OCI-M1 (cell line): ENCODE measurements around the gene SREBF1.

ENCODE experiments used
- DNase-seq: peaks from one replicate; lab custom pipeline; 2025; lab: John Stamatoyannopoulos, UW

The SREBF1 gene

DNA sequence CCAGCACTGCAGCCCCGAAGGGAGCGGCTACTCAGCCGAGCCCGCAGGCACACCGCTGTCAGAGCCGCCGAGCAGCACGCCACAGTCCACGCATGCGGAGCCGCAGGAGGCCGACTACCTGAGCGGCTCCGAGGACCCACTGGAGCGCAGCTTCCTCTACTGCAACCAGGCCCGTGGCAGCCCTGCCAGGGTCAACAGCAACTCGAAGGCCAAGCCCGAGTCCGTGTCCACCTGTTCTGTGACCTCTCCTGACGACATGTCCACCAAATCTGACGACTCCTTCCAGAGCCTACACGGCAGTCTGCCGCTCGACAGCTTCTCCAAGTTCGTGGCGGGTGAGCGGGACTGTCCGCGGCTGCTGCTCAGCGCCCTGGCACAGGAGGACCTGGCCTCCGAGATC, 42.4 kb downstream of the SREBF1 start:
- no peak for DNase-seq

DNA sequence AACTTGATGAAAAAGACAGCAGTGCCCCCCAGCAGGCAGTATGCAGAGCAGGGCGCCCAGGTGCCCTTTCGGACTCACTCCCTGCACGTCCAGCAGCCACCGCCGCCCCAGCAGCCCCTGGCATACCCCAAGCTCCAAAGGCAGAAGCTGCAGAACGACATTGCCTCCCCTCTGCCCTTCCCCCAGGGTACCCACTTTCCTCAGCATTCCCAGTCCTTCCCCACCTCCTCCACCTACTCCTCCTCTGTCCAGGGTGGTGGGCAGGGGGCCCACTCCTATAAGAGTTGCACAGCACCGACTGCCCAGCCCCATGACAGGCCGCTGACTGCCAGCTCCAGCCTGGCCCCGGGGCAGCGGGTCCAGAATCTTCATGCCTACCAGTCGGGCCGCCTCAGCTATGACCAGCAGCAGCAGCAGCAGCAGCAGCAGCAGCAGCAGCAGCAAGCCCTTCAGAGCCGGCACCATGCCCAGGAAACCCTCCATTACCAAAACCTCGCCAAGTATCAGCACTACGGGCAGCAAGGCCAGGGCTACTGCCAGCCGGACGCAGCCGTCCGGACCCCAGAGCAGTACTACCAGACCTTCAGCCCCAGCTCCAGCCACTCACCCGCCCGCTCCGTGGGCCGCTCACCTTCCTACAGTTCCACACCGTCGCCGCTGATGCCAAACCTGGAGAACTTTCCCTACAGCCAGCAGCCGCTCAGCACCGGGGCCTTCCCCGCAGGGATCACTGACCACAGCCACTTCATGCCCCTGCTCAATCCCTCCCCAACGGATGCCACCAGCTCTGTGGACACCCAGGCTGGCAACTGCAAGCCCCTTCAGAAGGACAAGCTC, 43.2 kb downstream of the SREBF1 start:
- no peak for DNase-seq

- DNase-seq: no peak
These were observed 44.0 kb downstream of the SREBF1 start for GRCh38 chr17:17792551-17793377.

GRCh38 chr17:17792037-17792550, 44.7 kb downstream of the SREBF1 start:
- DNase-seq: no peak

DNA sequence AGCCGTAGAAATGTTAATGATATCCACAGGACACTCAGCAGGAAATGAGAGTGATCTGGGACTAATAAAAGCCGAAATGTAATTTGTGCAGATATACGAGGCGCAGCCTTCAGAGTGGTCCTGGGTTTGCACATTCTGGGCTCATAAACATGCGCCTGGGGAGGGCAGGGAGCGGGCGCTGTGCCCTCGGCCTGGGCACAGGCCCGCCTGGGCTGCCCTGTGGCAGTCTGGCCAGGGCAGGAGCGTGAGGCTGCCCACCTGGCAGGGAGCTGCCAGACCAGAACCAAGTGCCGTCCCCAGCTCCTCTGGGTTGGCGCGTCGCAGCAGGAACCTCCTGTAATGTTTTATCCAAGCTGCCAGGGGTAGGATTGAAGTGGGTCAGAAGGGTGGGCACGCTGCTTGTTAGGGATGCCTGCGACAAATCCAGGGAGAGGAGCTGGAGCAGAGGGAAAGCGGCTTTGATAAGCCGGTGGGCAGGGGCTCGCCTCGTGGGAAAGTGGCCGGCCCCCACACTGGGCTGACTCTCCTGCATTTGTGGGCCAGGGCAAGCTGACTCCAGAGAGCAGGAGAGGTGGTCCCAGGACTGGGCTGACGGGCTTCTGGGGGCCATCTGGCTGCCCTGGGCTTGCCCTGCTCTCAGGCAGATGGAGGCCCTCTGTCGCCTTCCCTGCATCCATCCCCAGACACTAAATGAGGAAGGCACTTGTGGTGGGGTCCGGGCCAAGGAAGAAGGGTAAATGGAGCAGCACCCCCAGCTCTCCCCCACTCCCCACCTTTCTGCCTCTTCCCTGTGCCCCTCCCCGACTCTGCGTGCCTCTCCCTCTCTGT, 45.9 kb downstream of the SREBF1 start:
- DNase-seq: no peak

DNA sequence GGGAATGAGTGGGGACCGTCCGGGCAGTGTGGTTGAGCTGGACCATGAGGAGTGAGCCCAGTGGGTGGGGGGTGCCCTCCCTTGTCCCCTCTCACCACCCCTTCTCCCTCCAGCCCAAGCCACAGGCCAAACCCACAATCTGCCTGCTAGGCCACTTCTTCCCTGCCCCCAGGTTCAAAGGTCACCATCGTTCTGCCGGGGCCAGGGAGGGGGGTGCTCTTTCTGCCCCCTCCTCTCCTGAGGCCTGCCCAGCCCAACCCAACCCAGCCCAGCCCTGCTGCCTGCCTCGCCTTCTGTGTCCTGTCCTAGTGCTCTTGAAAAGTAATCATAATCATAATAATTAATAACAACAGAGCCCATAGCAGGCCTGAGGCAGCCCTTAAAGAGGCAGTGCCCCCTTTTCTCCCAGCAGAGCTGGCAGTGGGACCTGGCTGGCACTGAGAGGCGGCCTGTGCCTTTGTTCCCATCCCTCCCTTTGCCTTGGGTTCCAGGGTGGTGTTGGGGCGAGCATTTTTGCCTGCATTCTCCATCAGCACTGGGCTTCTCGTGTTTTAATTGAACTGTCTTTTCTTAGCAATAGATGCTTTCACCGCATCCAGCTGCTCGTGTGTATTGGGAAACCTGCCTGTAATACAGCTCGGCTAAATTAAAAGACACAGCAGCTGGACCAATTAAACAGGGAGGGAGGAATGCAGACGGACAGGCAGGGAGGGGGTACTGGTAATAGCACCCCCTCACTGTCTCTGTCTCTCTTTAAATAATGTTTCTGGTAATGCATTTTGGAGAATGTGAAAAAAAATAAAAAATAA, 46.8 kb downstream of the SREBF1 start:
- DNase-seq: no peak

GRCh38 chr17:17789410-17789809, 47.4 kb downstream of the SREBF1 start:
- DNase-seq: no peak

DNA sequence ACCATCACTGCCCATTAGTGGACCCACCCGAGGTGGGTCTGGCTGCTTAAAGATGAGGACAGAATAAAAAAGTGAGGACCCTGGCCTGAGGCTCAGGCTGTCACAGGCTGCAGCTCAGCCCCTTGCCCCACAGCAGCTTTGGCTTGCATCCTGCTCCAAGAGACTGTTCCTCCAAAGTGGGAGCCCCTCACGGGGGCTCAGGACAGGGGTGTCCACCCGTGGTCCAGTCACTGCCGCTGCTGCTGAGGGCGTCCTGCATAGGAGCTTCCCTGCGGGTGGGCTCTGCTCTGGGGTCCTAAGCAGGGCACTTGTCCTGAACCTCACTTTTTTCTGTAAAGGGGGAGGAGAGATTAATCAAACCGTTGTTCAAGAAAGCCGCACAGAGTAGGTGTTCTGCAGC, 47.8 kb downstream of the SREBF1 start:
- DNase-seq: no peak

GRCh38 chr17:17787568-17787967, 49.2 kb downstream of the SREBF1 start:
- DNase-seq: no peak

DNA sequence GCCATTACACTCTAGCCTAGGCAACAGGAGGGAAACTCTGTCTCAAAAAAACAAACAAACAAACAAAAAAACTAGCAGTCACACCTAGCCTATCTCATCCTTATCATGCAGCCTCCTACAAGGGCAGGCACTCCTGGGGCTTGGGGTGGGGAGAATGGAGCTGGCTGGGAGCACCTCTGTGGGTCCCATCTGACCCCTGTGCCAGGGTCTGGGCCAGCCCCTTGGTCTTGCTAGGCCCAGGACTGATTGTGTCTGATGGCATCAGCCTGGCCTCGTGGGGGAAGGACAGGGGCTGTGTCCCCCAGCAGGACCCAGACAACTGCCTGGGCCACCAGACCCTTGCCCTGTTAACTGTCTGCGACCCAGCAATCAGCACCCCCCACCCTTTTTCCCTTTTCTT, 49.8 kb downstream of the SREBF1 start:
- DNase-seq: no peak

GRCh38 chr17:17785407-17785806, 51.4 kb downstream of the SREBF1 start:
- DNase-seq: no peak

- no peak for DNase-seq
These were observed 52.0 kb downstream of the SREBF1 start for GRCh38 chr17:17784657-17785267.

- DNase-seq: peak; percentile 7
These were observed 52.7 kb downstream of the SREBF1 start for GRCh38 chr17:17783825-17784656.

GRCh38 chr17:17783116-17783824, 53.5 kb downstream of the SREBF1 start:
- peak; percentile 36 for DNase-seq

- DNase-seq: peak; percentile 32
These were observed 54.2 kb downstream of the SREBF1 start for GRCh38 chr17:17782523-17783115.

- peak; percentile 54 for DNase-seq
These were observed 54.9 kb downstream of the SREBF1 start for GRCh38 chr17:17781591-17782496.

GRCh38 chr17:17780922-17781590, 55.7 kb downstream of the SREBF1 start:
- DNase-seq: no peak
